H1 (cell line): Measurements from ENCODE around the gene LRPPRC. TPM values are rescaled to one million over a fixed set of nuclear protein-coding genes. Genes with fewer than 3 reads are reported as not detected.

Source experiments
- CTCF ChIA-PET: fragments of 300-600 bp; sonication (Branson Sonifier 250); formaldehyde crosslinking; loops from one replicate; lab custom pipeline; 2021; ENCODE audit not compliant: partially characterized antibody; lab: Charles Lee
- POLR2A ChIA-PET: fragments of 300-600 bp; sonication (Branson Sonifier 250); formaldehyde crosslinking; loops from one replicate; lab custom pipeline; 2021; ENCODE audit warnings: inconsistent platforms; ENCODE audit not compliant: partially characterized antibody; lab: Charles Lee
- DNase-seq, 2 experiments: peaks; one replicate each; pipeline versions ENCODE4 v3.0.0 to v3.0.0-alpha.2; 2010 to 2022; ENCODE audit warnings: low spot score in 2 of 2, low read depth in 1 of 2, mixed read lengths in 1 of 2
- FAIRE-seq: peaks from 2 replicates; lab custom pipeline; 2011; peaks lifted over from hg19 to GRCh38; lab: Jason Lieb, UNC
- H2AFZ ChIP-seq: 2 replicates; pipeline ENCODE4 v1.8.1; 2012; ENCODE audit warnings: low read length, inconsistent platforms
- H2AK5ac ChIP-seq: 2 replicates; pipeline ENCODE4 v1.6.1; 2013; ENCODE audit warnings: low read depth, low read length
- H2BK120ac ChIP-seq: replicated peaks from 2 replicates; pipeline ENCODE3; 2013; ENCODE audit warnings: low read depth, low read length, inconsistent platforms
- H2BK12ac ChIP-seq: 2 replicates; pipeline ENCODE4 v1.6.1; 2013; ENCODE audit warnings: low read depth, low read length
- H2BK15ac ChIP-seq: 2 replicates; pipeline ENCODE4 v1.6.1; 2013; ENCODE audit warnings: low read length
- H2BK20ac ChIP-seq: 2 replicates; pipeline ENCODE4 v1.6.1; 2013; ENCODE audit warnings: low read length
- H2BK5ac ChIP-seq: 2 replicates; pipeline ENCODE4 v1.6.1; 2013; ENCODE audit warnings: low read depth, low read length
- H3K14ac ChIP-seq: 2 replicates; pipeline ENCODE4 v1.6.1; 2013; ENCODE audit warnings: inconsistent platforms; ENCODE audit not compliant: insufficient read length
- H3K18ac ChIP-seq: 2 replicates; pipeline ENCODE4 v1.6.1; 2013; ENCODE audit warnings: low read length; ENCODE audit errors: extremely low read depth
- H3K23ac ChIP-seq: 2 replicates; pipeline ENCODE4 v1.6.1; 2013; ENCODE audit warnings: inconsistent platforms; ENCODE audit not compliant: insufficient read length
- H3K23me2 ChIP-seq: 2 replicates; pipeline ENCODE4 v1.6.1; 2013; ENCODE audit warnings: low read depth, low read length
- H3K27ac ChIP-seq: 2 replicates; pipeline ENCODE4 v1.6.1; 2011; ENCODE audit warnings: low read depth, low read length, inconsistent platforms
- H3K27me3 ChIP-seq, 4 experiments: replicated peaks in 1 of 4; 1 replicate in 1 of 4; 2 replicates in 3 of 4; pipeline versions ENCODE4 v1.6.1 to v1.8.1; 2011 to 2013; ENCODE audit warnings: low read length in 3 of 4, mild to moderate bottlenecking in 3 of 4, inconsistent platforms in 2 of 4, mixed read lengths in 2 of 4, moderate library complexity in 1 of 4; ENCODE audit not compliant: control insufficient read depth in 3 of 4, insufficient read depth in 3 of 4; ENCODE audit errors: extremely low read depth in 1 of 4
- H3K36me3 ChIP-seq, 4 experiments: 2 replicates each; pipeline versions ENCODE4 v1.6.1 to v1.8.1; 2011 to 2013; ENCODE audit warnings: mild to moderate bottlenecking in 4 of 4, low read length in 3 of 4, moderate library complexity in 2 of 4, control low read depth in 1 of 4, inconsistent platforms in 1 of 4; ENCODE audit not compliant: insufficient read depth in 4 of 4, control insufficient read depth in 2 of 4
- H3K4ac ChIP-seq: replicated peaks from 2 replicates; pipeline ENCODE3; 2013; ENCODE audit warnings: low read length, low read depth, mixed read lengths, inconsistent platforms; ENCODE audit not compliant: insufficient read length
- H3K4me1 ChIP-seq, 4 experiments: replicated peaks in 1 of 4; 1 replicate in 1 of 4; 2 replicates in 3 of 4; pipeline versions ENCODE4 v1.6.1 to v1.8.1; 2011 to 2013; ENCODE audit warnings: low read length in 3 of 4, inconsistent platforms in 2 of 4, mixed read lengths in 1 of 4; ENCODE audit not compliant: insufficient read depth in 4 of 4, control insufficient read depth in 3 of 4
- H3K4me2 ChIP-seq, 2 experiments: 2 replicates each; pipeline versions ENCODE4 v1.6.1 to v1.8.1; 2011 to 2013; ENCODE audit warnings: low read depth in 2 of 2, low read length in 2 of 2, control low read depth in 1 of 2, inconsistent platforms in 1 of 2, mild to moderate bottlenecking in 1 of 2; ENCODE audit not compliant: insufficient read depth in 1 of 2
- H3K4me3 ChIP-seq, 4 experiments: fragments of 200-600, 300-600 bp in 1 of 4; sonication (generic), shearing (Covaris generic), sonication (Bioruptor Twin) in 1 of 4; 2 replicates each; pipeline versions ENCODE4 v1.5.1 to v1.8.1; 2011 to 2016; ENCODE audit warnings: low read length in 4 of 4, low read depth in 3 of 4, control low read depth in 2 of 4, inconsistent platforms in 2 of 4, mild to moderate bottlenecking in 2 of 4, mixed read lengths in 1 of 4, moderate library complexity in 1 of 4; ENCODE audit not compliant: insufficient read depth in 2 of 4; ENCODE audit errors: extremely low read depth in 1 of 4
- H3K56ac ChIP-seq: replicated peaks from 2 replicates; pipeline ENCODE3; 2013; ENCODE audit warnings: low read depth, mild to moderate bottlenecking, mixed read lengths, low read length, inconsistent platforms; ENCODE audit not compliant: insufficient read length
- H3K79me1 ChIP-seq: 2 replicates; pipeline ENCODE4 v1.6.1; 2013; ENCODE audit warnings: low read depth, low read length, control low read depth
- H3K79me2 ChIP-seq, 2 experiments: 2 replicates each; pipeline versions ENCODE4 v1.6.1 to v1.8.1; 2012 to 2013; ENCODE audit warnings: low read length in 2 of 2, mild to moderate bottlenecking in 2 of 2, inconsistent platforms in 1 of 2; ENCODE audit not compliant: insufficient read depth in 2 of 2, control insufficient read depth in 1 of 2
- H3K9ac ChIP-seq, 4 experiments: replicated peaks in 1 of 4; 1 replicate in 1 of 4; 2 replicates in 3 of 4; pipeline versions ENCODE4 v1.6.1 to v1.8.1; 2011 to 2013; ENCODE audit warnings: low read depth in 3 of 4, low read length in 3 of 4, control low read depth in 2 of 4, mild to moderate bottlenecking in 2 of 4, moderate library complexity in 2 of 4, inconsistent platforms in 1 of 4; ENCODE audit errors: extremely low read depth in 1 of 4
- H3K9me3 ChIP-seq, 2 experiments: 2 replicates each; pipeline versions ENCODE4 v1.6.1 to v1.8.1; 2012 to 2013; ENCODE audit warnings: mild to moderate bottlenecking in 2 of 2, moderate library complexity in 2 of 2, control low read depth in 1 of 2, inconsistent platforms in 1 of 2, low read depth in 1 of 2, low read length in 1 of 2, mixed read lengths in 1 of 2; ENCODE audit not compliant: insufficient read depth in 2 of 2
- H4K20me1 ChIP-seq, 2 experiments: replicated peaks in 1 of 2; 2 replicates each; pipeline versions ENCODE3 to v1.8.1; 2011 to 2013; ENCODE audit warnings: inconsistent platforms in 2 of 2, low read length in 2 of 2, mild to moderate bottlenecking in 1 of 2; ENCODE audit not compliant: insufficient read depth in 2 of 2, control insufficient read depth in 1 of 2
- H4K5ac ChIP-seq: 2 replicates; pipeline ENCODE4 v1.6.1; 2013; ENCODE audit warnings: low read length, low read depth, mixed read lengths, inconsistent platforms; ENCODE audit not compliant: insufficient read length
- H4K8ac ChIP-seq: 2 replicates; pipeline ENCODE4 v1.8.0; 2013; ENCODE audit warnings: mild to moderate bottlenecking, moderate library complexity, low read length, inconsistent platforms; ENCODE audit not compliant: insufficient read depth; ENCODE audit errors: extremely low read depth
- H4K91ac ChIP-seq: replicated peaks from 2 replicates; pipeline ENCODE3; 2013; ENCODE audit warnings: low read length, mixed read lengths, inconsistent platforms; ENCODE audit not compliant: insufficient read length
- HDAC2 ChIP-seq, 2 experiments: fragments of 300-600 bp in 1 of 2; sonication (generic) in 1 of 2; IDR thresholded peaks; 2 replicates each; pipeline ENCODE4 v1.6.1; 2011 to 2012; ENCODE audit warnings: low read depth in 2 of 2, low read length in 2 of 2, mild to moderate bottlenecking in 2 of 2, moderate library complexity in 2 of 2, borderline replicate concordance in 1 of 2, inconsistent platforms in 1 of 2
- WGBS, 2 experiments: shearing (Covaris generic) in 1 of 2; methylation state at CpG; one replicate each; pipeline versions ENCODE4 v1.1.6 to v1.1.7; 2013 to 2015; ENCODE audit warnings: low lambda C conversion rate in 2 of 2, mixed read lengths in 2 of 2, inconsistent platforms in 1 of 2, low coverage in 1 of 2, missing lambda C conversion rate in 1 of 2; ENCODE audit not compliant: insufficient replicate concordance in 2 of 2, insufficient coverage in 1 of 2, insufficient read length in 1 of 2; ENCODE audit errors: extremely low coverage in 1 of 2, missing lambda C conversion rate in 1 of 2; 5-methylcytosine and 5-hydroxymethylcytosine counted together
- polyA plus RNA-seq, 7 experiments: library from polyadenylated mRNA; depleted of rRNA in 3 of 7; stranded (reverse) in 5 of 7; unstranded in 2 of 7; fragments of >200 nt in 5 of 7; fragments of 200-250 nt in 2 of 7; gene quantifications; 1 replicate in 5 of 7; 2 replicates in 1 of 7; 4 replicates in 1 of 7; pipeline versions ENCODE4 v1.2.1 to v1.2.3, GENCODE V29; 2011 to 2013; ENCODE audit warnings: missing spikeins in 2 of 7, mixed read lengths in 2 of 7
- total RNA-seq: library from RNA; stranded (reverse); fragmentation: NEBNext Ultra II Directional; extraction: Animal tissue kit (Norgen Biotek cat#: 25700); gene quantifications from 2 replicates; pipeline ENCODE4 v1.2.1, GENCODE V29; 2021
- TF ChIP-seq, protein P1 (sequence below), 3 experiments: IDR thresholded peaks; 1 replicate in 2 of 3; 2 replicates in 1 of 3; pipeline versions ENCODE4 v1.5.1 to v1.6.1; 2011; ENCODE audit warnings: low read length in 3 of 3, mild to moderate bottlenecking in 3 of 3, inconsistent platforms in 2 of 3, low read depth in 1 of 3, moderate library complexity in 1 of 3; ENCODE audit not compliant: insufficient read depth in 1 of 3; ENCODE audit errors: control extremely low read depth in 1 of 3

The LRPPRC gene
- total and polyA plus RNA-seq, 2 of the 8 experiments (the other 6 are each of a cell fraction or from before 2014, with no cell fraction given) = 43.4 to 167 TPM

GRCh38 chr2:43851011-43851980 lies 144.5 kb downstream of the LRPPRC start:
- Histone ChIP-seq H3K14ac (no peak overlapping the region), H3K23ac (no peak overlapping the region), H2BK20ac (no peak overlapping the region), H3K4me3 (no peak overlapping the region), H3K18ac (no peak overlapping the region), H2AK5ac (no peak overlapping the region), H3K4me1 (no peaks in the 10 kb centered on the region; a peak in 1 of 7 replicates), H2BK12ac (no peak overlapping the region), H2BK5ac (no peak overlapping the region), H3K23me2 (no peaks in the 10 kb centered on the region), H3K4me2 (no peak overlapping the region), H3K27ac (no peak overlapping the region), H3K79me2 (no peaks in the 10 kb centered on the region), H4K20me1 (no peaks in the 10 kb centered on the region), H2AFZ (no peak overlapping the region), H3K56ac (no peak overlapping the region), H3K9ac (no peak overlapping the region), H4K91ac (no peak overlapping the region), H2BK15ac (no peak overlapping the region), H3K36me3 (no peaks in the 10 kb centered on the region), H3K9me3 (no peaks in the 10 kb centered on the region), H3K79me1 (no peaks in the 10 kb centered on the region), H4K5ac (no peak overlapping the region), H3K27me3 (no peaks in the 10 kb centered on the region), H4K8ac (no peak overlapping the region), H2BK120ac (no peak overlapping the region), H3K4ac (no peak overlapping the region)
- FAIRE-seq = no peak
- WGBS, 2 experiments = 92% methylated on average over 20 of the region's 20 CpGs; no CpG with 5 or more reads in 1 of the 2 experiments
- ChIA-PET POLR2A (no interaction called here), CTCF (interaction anchor here (0.9 to 1.9 kb wide), 3 partner anchors 10 to 237 kb away, joined by 3 to 9 read pairs (median 3); no protein-coding TSS in a partner anchor)
- no peak for TF ChIP-seq HDAC2 (IDR thresholded peaks at IDR 0.05; ENCODE audit: borderline replicate concordance in 1 of 2, low read depth in 2 of 2, low read length in 2 of 2)
- TF ChIP-seq, protein P1, sequence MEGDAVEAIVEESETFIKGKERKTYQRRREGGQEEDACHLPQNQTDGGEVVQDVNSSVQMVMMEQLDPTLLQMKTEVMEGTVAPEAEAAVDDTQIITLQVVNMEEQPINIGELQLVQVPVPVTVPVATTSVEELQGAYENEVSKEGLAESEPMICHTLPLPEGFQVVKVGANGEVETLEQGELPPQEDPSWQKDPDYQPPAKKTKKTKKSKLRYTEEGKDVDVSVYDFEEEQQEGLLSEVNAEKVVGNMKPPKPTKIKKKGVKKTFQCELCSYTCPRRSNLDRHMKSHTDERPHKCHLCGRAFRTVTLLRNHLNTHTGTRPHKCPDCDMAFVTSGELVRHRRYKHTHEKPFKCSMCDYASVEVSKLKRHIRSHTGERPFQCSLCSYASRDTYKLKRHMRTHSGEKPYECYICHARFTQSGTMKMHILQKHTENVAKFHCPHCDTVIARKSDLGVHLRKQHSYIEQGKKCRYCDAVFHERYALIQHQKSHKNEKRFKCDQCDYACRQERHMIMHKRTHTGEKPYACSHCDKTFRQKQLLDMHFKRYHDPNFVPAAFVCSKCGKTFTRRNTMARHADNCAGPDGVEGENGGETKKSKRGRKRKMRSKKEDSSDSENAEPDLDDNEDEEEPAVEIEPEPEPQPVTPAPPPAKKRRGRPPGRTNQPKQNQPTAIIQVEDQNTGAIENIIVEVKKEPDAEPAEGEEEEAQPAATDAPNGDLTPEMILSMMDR (IDR thresholded peaks at IDR 0.05; ENCODE audit: control extremely low read depth in 1 of 3, insufficient read depth in 1 of 3, low read depth in 1 of 3, low read length in 3 of 3) = no peak
- DNase-seq = peak in 1 of 2 experiments; percentile 39
